ENCODE measurements around the gene SALL3. TPM values are rescaled to one million over a fixed set of nuclear protein-coding genes. Genes with fewer than 3 reads are reported as not detected.

The SALL3 gene
- total and polyA plus RNA-seq, 2 donors (not counting 3 experiments of a cell fraction or from before 2014, with no cell fraction given): not detected

- CTCF ChIA-PET: no interaction called here
- H3K9me1 ChIP-seq (replicated peaks; ENCODE audit: control insufficient read depth, extremely low read depth, insufficient read depth, low read length): no peaks in the 10 kb centered on the region
- intact Hi-C loops (cut with micrococcal nuclease): no loop called here
Measured at GRCh38 chr18:79046522-79046921, 66.9 kb downstream of the SALL3 start.

GRCh38 chr18:79047556-79048244 lies 68.1 kb downstream of the SALL3 start:
- Histone ChIP-seq H3K4me3 (replicated peaks in 1 of 3; ENCODE audit: insufficient read depth in 1 of 3, low read depth in 1 of 3, low read length in 3 of 3) (no peak overlapping the region), H3K79me2 (ENCODE audit: control insufficient read depth, insufficient read depth, low read length) (no peaks in the 10 kb centered on the region), H3K4me2 (ENCODE audit: insufficient read depth, low read length) (no peak overlapping the region), H3K9me3 (replicated peaks; ENCODE audit: control insufficient read depth, insufficient read depth, low read length) (no peaks in the 10 kb centered on the region), H3K36me3 (ENCODE audit: control insufficient read depth in 2 of 2, extremely low read depth in 1 of 2, insufficient read depth in 2 of 2, low read length in 2 of 2) (no peaks in the 10 kb centered on the region), H3K27me3 (ENCODE audit: control insufficient read depth in 2 of 2, insufficient read depth in 2 of 2, low read length in 2 of 2) (no peaks in the 10 kb centered on the region), H3K27ac (ENCODE audit: insufficient read depth, low read depth, low read length) (no peak overlapping the region), H3K9me1 (replicated peaks; ENCODE audit: control insufficient read depth, extremely low read depth, insufficient read depth, low read length) (no peaks in the 10 kb centered on the region), H3K9ac (replicated peaks; ENCODE audit: extremely low read depth, insufficient read depth, low read length) (no peak overlapping the region), H3K4me1 (ENCODE audit: control insufficient read depth, extremely low read depth, insufficient read depth, low read length) (no peaks in the 10 kb centered on the region), H4K20me1 (replicated peaks; ENCODE audit: control insufficient read depth, extremely low read depth, insufficient read depth, low read length) (no peaks in the 10 kb centered on the region), H2AFZ (ENCODE audit: low read depth, low read length) (no peak overlapping the region)
- BruUV-seq (replicated peaks): no TSS peak
- CTCF ChIA-PET: no interaction called here
- DNase-seq (ENCODE audit: low read depth, low spot score) (no peak), FAIRE-seq (no peak)
- TF ChIP-seq POLR2A (IDR thresholded peaks at IDR 0.05; ENCODE audit: low read depth, low read length) (no peak), FOS (IDR thresholded peaks at IDR 0.05; ENCODE audit: borderline replicate concordance, insufficient read depth, low read length) (no peak), EZH2 (IDR thresholded peaks at IDR 0.05; ENCODE audit: borderline replicate concordance, low read depth, low read length, severe bottlenecking) (no peak), POLR2AphosphoS5 (IDR thresholded peaks at IDR 0.05; ENCODE audit: insufficient read depth, low read depth, low read length) (no peak), CTCF (IDR thresholded peaks at IDR 0.05; ENCODE audit: extremely low read depth in 1 of 2, insufficient read depth in 1 of 2, low read depth in 1 of 2, low read length in 2 of 2) (no peak), MYC (IDR thresholded peaks at IDR 0.05; ENCODE audit: low read depth, low read length) (no peak), JUN (IDR thresholded peaks at IDR 0.05; ENCODE audit: borderline replicate concordance, insufficient read depth, insufficient read length, low read depth) (no peak), MAX (IDR thresholded peaks at IDR 0.05; ENCODE audit: insufficient read depth, insufficient read length) (no peak), GATA2 (IDR thresholded peaks at IDR 0.05; ENCODE audit: insufficient read depth, insufficient read length, low read depth, low read length) (no peak)
- intact Hi-C loops (cut with micrococcal nuclease) (no loop called here), dilution Hi-C loops (cut with MboI; ENCODE audit: extremely low pct_ligation_motif_present, low sequenced_read_pairs) (no loop called here)
- POLR2A ChIA-PET: no interaction called here

More at GRCh38 chr18:79046522-79046921, 66.9 kb downstream of the SALL3 start:
- H3K9ac ChIP-seq (replicated peaks; ENCODE audit: extremely low read depth, insufficient read depth, low read length): no peak overlapping the region
- POLR2A ChIA-PET: no interaction called here
- FAIRE-seq: no peak
- H3K36me3 ChIP-seq (ENCODE audit: control insufficient read depth in 2 of 2, extremely low read depth in 1 of 2, insufficient read depth in 2 of 2, low read length in 2 of 2): no peaks in the 10 kb centered on the region
- TF ChIP-seq GATA2 (IDR thresholded peaks at IDR 0.05; ENCODE audit: insufficient read depth, insufficient read length, low read depth, low read length) (no peak), POLR2AphosphoS5 (IDR thresholded peaks at IDR 0.05; ENCODE audit: insufficient read depth, low read depth, low read length) (no peak), JUN (IDR thresholded peaks at IDR 0.05; ENCODE audit: borderline replicate concordance, insufficient read depth, insufficient read length, low read depth) (no peak), EZH2 (IDR thresholded peaks at IDR 0.05; ENCODE audit: borderline replicate concordance, low read depth, low read length, severe bottlenecking) (no peak), MAX (IDR thresholded peaks at IDR 0.05; ENCODE audit: insufficient read depth, insufficient read length) (no peak)
- H3K4me1 ChIP-seq (ENCODE audit: control insufficient read depth, extremely low read depth, insufficient read depth, low read length): no peaks in the 10 kb centered on the region
- no peak overlapping the region for H2AFZ ChIP-seq (ENCODE audit: low read depth, low read length)
- DNase-seq (ENCODE audit: low read depth, low spot score): no peak
- dilution Hi-C loops (cut with MboI; ENCODE audit: extremely low pct_ligation_motif_present, low sequenced_read_pairs): no loop called here
- BruUV-seq (replicated peaks): no TSS peak
- no peaks in the 10 kb centered on the region for H3K79me2 ChIP-seq (ENCODE audit: control insufficient read depth, insufficient read depth, low read length)
- H3K27me3 ChIP-seq (ENCODE audit: control insufficient read depth in 2 of 2, insufficient read depth in 2 of 2, low read length in 2 of 2): no peaks in the 10 kb centered on the region
- H3K9me3 ChIP-seq (replicated peaks; ENCODE audit: control insufficient read depth, insufficient read depth, low read length): no peaks in the 10 kb centered on the region
- H4K20me1 ChIP-seq (replicated peaks; ENCODE audit: control insufficient read depth, extremely low read depth, insufficient read depth, low read length): no peaks in the 10 kb centered on the region
- H3K27ac ChIP-seq (ENCODE audit: insufficient read depth, low read depth, low read length): no peak overlapping the region
- no peak overlapping the region for H3K4me3 ChIP-seq (replicated peaks in 1 of 3; ENCODE audit: insufficient read depth in 1 of 3, low read depth in 1 of 3, low read length in 3 of 3)
- no peak overlapping the region for H3K4me2 ChIP-seq (ENCODE audit: insufficient read depth, low read length)

Measured in endothelial cell of umbilical vein (primary cell).